HG03045 (cell line): ENCODE measurements around the gene NTSR1.

ENCODE experiments used
- ATAC-seq: cut with Tn5 transposase; IDR thresholded peaks from one replicate; pipeline ENCODE4 v1.9.1; 2021; ENCODE audit warnings: mild to moderate bottlenecking, moderate library complexity; ENCODE audit not compliant: unreplicated experiment

NTSR1 gene

GRCh38 chr20:62811720-62812119, 103.1 kb downstream of the NTSR1 start:
- no peak for ATAC-seq
